Measurements from ENCODE around the gene KREMEN1.

The KREMEN1 gene

GRCh38 chr22:29139965-29140782 is 67.3 kb downstream of the KREMEN1 start:
- H3K4me3 ChIP-seq (ENCODE audit: low read depth, low read length) = no peak overlapping the region
- no peak for TF ChIP-seq CTCF (IDR thresholded peaks at IDR 0.05; ENCODE audit: insufficient read depth, low read depth, low read length, missing control alignments)
- no peak for DNase-seq (ENCODE audit: low read depth)

DNA sequence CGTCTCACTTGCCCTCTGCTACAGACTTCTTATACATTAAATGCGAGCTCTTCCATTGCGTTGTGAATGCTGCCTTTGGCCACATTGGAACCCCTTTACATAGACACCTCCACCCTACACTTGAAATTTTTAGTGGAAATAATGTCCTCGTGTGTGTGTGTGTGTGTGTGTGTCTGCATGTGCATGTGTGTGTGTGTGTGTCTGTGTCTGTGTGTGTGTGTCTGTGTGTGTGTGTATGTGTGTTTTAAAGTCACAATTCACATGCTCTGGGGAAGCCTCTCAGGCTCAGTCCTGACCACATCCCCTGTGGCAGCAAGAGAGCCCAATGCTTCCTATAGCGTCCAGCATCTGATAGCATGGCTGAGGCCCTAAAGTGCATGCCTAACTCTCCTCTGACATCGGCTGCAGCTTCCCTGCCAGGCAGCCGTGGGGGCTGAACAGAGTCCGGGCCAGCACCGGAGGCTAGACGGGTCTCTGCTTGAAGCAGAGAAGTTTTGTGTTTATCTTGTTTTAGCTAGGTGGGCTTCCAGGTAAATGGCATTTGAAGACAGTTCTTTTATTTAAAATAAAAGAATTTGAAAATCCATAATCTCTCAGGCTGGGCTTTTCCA is 68.3 kb downstream of the KREMEN1 start:
- no peak for TF ChIP-seq CTCF (IDR thresholded peaks at IDR 0.05; ENCODE audit: insufficient read depth, low read depth, low read length, missing control alignments)
- no peak for DNase-seq (ENCODE audit: low read depth)
- H3K4me3 ChIP-seq (ENCODE audit: low read depth, low read length) = no peak overlapping the region

GRCh38 chr22:29142116-29142515 is 69.3 kb downstream of the KREMEN1 start:
- DNase-seq (ENCODE audit: low read depth) = no peak
- no peak for TF ChIP-seq CTCF (IDR thresholded peaks at IDR 0.05; ENCODE audit: insufficient read depth, low read depth, low read length, missing control alignments)
- H3K4me3 ChIP-seq (ENCODE audit: low read depth, low read length) = no peak overlapping the region

DNA sequence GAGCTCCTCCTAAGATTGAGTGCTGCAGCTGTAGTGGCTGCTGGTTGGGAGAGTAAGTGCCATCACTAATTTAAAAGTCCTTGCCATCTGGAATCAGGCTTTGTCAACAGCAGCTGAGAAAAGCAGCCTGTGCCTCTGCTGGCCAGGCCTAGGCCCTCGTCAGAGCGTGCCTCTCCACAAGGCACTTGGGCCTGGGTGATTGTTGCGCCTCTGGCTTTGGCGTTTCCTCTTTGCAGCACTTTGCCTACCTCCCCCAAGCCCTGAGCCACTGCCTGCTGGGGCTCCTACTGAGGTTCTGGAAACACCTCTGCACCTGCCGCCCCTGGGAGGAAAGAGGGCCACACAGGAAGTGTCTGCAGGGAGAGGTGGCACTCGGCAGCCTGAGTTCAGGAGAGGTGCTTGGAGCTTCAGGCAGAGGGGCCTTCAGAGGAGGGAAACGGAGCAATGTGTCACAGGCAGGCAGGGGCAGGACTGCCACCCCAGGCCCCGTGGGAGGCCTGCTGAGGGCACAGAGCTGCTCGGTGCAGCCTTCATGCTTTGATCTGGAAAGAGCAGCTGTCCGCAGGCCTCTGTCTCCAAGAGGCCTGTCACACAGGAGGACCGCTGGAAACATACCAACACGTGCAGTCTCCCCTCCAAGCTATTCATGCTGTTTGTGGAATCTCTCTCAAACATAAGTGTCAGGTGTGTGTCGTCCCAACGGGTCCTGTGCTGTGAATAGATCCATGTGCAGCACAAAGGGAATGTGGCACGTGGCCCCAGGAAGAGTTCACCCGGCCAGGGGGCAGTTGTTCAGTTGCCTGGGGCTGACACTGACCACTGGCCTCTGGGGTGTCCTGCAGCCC is 71.3 kb downstream of the KREMEN1 start:
- H3K4me3 ChIP-seq (ENCODE audit: low read depth, low read length) = no peak overlapping the region
- no peak for DNase-seq (ENCODE audit: low read depth)
- no peak for TF ChIP-seq CTCF (IDR thresholded peaks at IDR 0.05; ENCODE audit: insufficient read depth, low read depth, low read length, missing control alignments)

DNA sequence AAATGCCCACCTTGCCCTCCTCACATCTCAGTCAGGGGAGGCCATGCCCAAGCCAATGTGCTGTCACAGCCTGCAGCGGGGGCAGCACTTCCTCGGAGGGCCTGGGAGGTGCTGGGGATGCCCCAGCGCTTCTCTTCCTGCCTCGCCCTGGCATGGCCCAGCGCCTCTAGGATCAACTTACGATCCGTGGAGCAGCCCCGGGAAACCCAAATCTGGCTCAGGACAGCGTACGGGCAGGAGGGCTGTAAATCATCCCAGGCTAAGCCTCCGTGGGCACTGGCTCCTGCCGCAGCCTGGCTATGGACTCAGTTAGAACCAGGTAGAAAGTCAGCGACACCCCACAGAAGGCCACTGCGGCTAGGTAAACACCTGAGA is 71.9 kb downstream of the KREMEN1 start:
- TF ChIP-seq CTCF (IDR thresholded peaks at IDR 0.05; ENCODE audit: insufficient read depth, low read depth, low read length, missing control alignments) = no peak
- no peak for DNase-seq (ENCODE audit: low read depth)
- no peak overlapping the region for H3K4me3 ChIP-seq (ENCODE audit: low read depth, low read length)

DNA sequence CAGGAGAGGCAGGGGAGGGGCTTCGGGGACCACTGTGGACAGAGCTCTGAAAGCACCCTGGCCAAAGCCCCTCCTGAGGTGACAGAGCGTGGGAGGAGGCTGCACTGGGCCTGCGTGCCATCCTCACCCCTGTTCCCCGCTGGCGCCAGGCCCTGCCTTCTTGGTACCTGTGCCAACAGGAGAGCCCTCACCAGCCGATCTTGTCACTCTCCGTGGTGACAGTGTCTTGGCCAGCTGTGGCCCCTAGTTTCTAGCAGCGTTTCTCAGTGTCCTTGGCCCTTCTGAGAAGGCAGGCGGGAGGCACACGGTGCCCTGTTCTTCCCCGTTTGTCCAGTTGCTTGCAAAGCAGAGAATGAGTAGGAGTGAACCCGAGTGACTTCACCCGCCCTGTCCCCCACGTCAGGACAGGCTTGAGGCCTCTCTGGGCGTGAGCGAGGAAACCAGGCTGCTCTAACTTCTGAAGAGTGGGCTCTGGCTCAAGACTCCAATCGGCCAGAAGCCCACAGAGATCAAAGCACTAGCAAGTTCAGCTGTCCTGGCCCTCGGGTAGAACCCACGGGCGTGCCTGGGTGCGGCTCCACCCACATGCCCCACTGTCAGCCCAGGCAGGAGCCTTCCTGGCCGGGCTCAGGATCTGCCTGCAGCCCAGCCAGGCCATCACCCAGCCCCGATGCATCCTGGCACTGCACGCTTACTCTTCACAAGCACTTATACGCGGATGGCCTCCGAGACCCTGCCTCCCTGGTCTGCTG is 72.7 kb downstream of the KREMEN1 start:
- H3K4me3 ChIP-seq (ENCODE audit: low read depth, low read length) = no peak overlapping the region
- no peak for TF ChIP-seq CTCF (IDR thresholded peaks at IDR 0.05; ENCODE audit: insufficient read depth, low read depth, low read length, missing control alignments)
- DNase-seq (ENCODE audit: low read depth) = no peak
